DOHH2 (cell line): Measurements from ENCODE around the gene FAIM2.

Source experiments
- H3F3A ChIP-seq: fragments of 200-600 bp; sonication (generic), shearing (Covaris generic); 2 replicates; pipeline ENCODE4 v1.6.0; 2016; ENCODE audit warnings: antibody characterized with exemption, mild to moderate bottlenecking; ENCODE audit not compliant: control insufficient read depth, insufficient read depth
- H3K27ac ChIP-seq: fragments of 200-600 bp; sonication (generic); 2 replicates; pipeline ENCODE4 v1.5.1; 2014; ENCODE audit warnings: low read depth, mild to moderate bottlenecking, low read length, moderate library complexity
- H3K27me3 ChIP-seq: fragments of 200-600 bp; sonication (generic); 2 replicates; pipeline ENCODE4 v1.6.1; 2014; ENCODE audit warnings: mild to moderate bottlenecking, low read length, mixed read lengths; ENCODE audit not compliant: control insufficient read depth
- H3K36me3 ChIP-seq: fragments of 200-600 bp; sonication (generic); 2 replicates; pipeline ENCODE4 v1.6.1; 2014; ENCODE audit warnings: mild to moderate bottlenecking, low read length, moderate library complexity, mixed read lengths; ENCODE audit not compliant: control insufficient read depth
- H3K4me1 ChIP-seq: fragments of 200-600 bp; sonication (generic); 2 replicates; pipeline ENCODE4 v1.6.1; 2014; ENCODE audit warnings: mild to moderate bottlenecking, low read length, mixed read lengths; ENCODE audit not compliant: control insufficient read depth
- H3K4me2 ChIP-seq: fragments of 200-600 bp; sonication (generic); 2 replicates; pipeline ENCODE4 v1.6.0; 2014; ENCODE audit warnings: mild to moderate bottlenecking, low read length, moderate library complexity
- H3K4me3 ChIP-seq: fragments of 200-600 bp; sonication (generic); 2 replicates; pipeline ENCODE4 v1.5.1; 2014; ENCODE audit warnings: mild to moderate bottlenecking, low read length, mixed read lengths
- H3K79me2 ChIP-seq: fragments of 200-600 bp; sonication (generic); 2 replicates; pipeline ENCODE4 v1.6.1; 2014; ENCODE audit warnings: mild to moderate bottlenecking, low read length, mixed read lengths; ENCODE audit not compliant: control insufficient read depth
- H3K9me2 ChIP-seq: fragments of 200-600 bp; sonication (generic); replicated peaks from 2 replicates; pipeline ENCODE4 v1.6.1; 2014; ENCODE audit warnings: mild to moderate bottlenecking, low read length, mixed read lengths; ENCODE audit not compliant: control insufficient read depth
- H3K9me3 ChIP-seq: fragments of 200-600 bp; sonication (generic); 2 replicates; pipeline ENCODE4 v1.6.1; 2014; ENCODE audit warnings: antibody characterized with exemption, low read length, mixed read lengths; ENCODE audit not compliant: control insufficient read depth, insufficient read depth
- H4K20me1 ChIP-seq: fragments of 200-600 bp; sonication (generic); 2 replicates; pipeline ENCODE4 v1.6.0; 2014; ENCODE audit warnings: low read depth, mild to moderate bottlenecking, antibody characterized with exemption, low read length, moderate library complexity; ENCODE audit not compliant: control insufficient read depth, insufficient read depth
- CTCF ChIP-seq: fragments of 200-600 bp; sonication (generic); IDR thresholded peaks from one replicate; pipeline ENCODE4 v1.5.1; 2014; ENCODE audit warnings: antibody characterized with exemption, mild to moderate bottlenecking, low read depth, low read length; ENCODE audit not compliant: poor library complexity, severe bottlenecking
- EZH2phosphoT487 ChIP-seq: fragments of 200-600 bp; sonication (generic); IDR thresholded peaks from 2 replicates; pipeline ENCODE4 v1.6.1; 2017; ENCODE audit warnings: borderline replicate concordance, mild to moderate bottlenecking, antibody characterized with exemption, low read length, moderate library complexity, mixed read lengths

FAIM2 gene

GRCh38 chr12:49903700-49904423, at the start of gene FAIM2:
Gene FAIM2, minus strand, starts transcription at chr12:49903900. Its CDS starts 108 bp downstream, at chr12:49903792.
- H3K27ac ChIP-seq = no peak within 1 kb of the TSS
- peak within 1 kb of the TSS; percentile 50 for H3K4me3 ChIP-seq
- peaks cover 9% of the 10 kb centered on the region; the same call in 1 of the 2 replicates for H3K4me1 ChIP-seq
- H3K9me2 ChIP-seq = no peaks in the 10 kb centered on the region
- no peaks in the 10 kb centered on the region for H3K36me3 ChIP-seq
- H3K9me3 ChIP-seq = no peaks in the 10 kb centered on the region
- H3K79me2 ChIP-seq = no peaks in the 10 kb centered on the region
- H4K20me1 ChIP-seq = no peaks in the 10 kb centered on the region
- no peaks in the 10 kb centered on the region for H3F3A ChIP-seq
- TF ChIP-seq CTCF = no peak
- TF ChIP-seq EZH2phosphoT487 = no peak
- H3K27me3 ChIP-seq = peaks cover 19% of the 10 kb centered on the region; the same call in 1 of the 2 replicates
- H3K4me2 ChIP-seq = peak within 1 kb of the TSS; percentile 57

GRCh38 chr12:49953151-49953550, 49.5 kb upstream of the FAIM2 start:
- no peaks in the 10 kb centered on the region for H3K36me3 ChIP-seq
- no peaks in the 10 kb centered on the region for H3K4me1 ChIP-seq
- H3K27ac ChIP-seq = no peak overlapping the region
- H3K27me3 ChIP-seq = peaks cover 13% of the 10 kb centered on the region
- H3K4me2 ChIP-seq = no peak overlapping the region
- no peak for TF ChIP-seq CTCF
- TF ChIP-seq EZH2phosphoT487 = no peak
- H3K79me2 ChIP-seq = no peaks in the 10 kb centered on the region
- H3F3A ChIP-seq = no peaks in the 10 kb centered on the region
- H3K9me2 ChIP-seq = no peaks in the 10 kb centered on the region
- no peak overlapping the region for H3K4me3 ChIP-seq
- no peaks in the 10 kb centered on the region for H3K9me3 ChIP-seq
- no peaks in the 10 kb centered on the region for H4K20me1 ChIP-seq

GRCh38 chr12:49952391-49953055, 48.8 kb upstream of the FAIM2 start:
- peaks cover 10% of the 10 kb centered on the region for H3K27me3 ChIP-seq
- no peak overlapping the region for H3K4me3 ChIP-seq
- H3K4me2 ChIP-seq = no peak overlapping the region
- H3K9me3 ChIP-seq = no peaks in the 10 kb centered on the region
- H4K20me1 ChIP-seq = no peaks in the 10 kb centered on the region
- no peaks in the 10 kb centered on the region for H3F3A ChIP-seq
- H3K27ac ChIP-seq = no peak overlapping the region
- no peaks in the 10 kb centered on the region for H3K79me2 ChIP-seq
- H3K4me1 ChIP-seq = no peaks in the 10 kb centered on the region
- TF ChIP-seq CTCF (no peak), EZH2phosphoT487 (no peak)
- no peaks in the 10 kb centered on the region for H3K9me2 ChIP-seq
- no peaks in the 10 kb centered on the region for H3K36me3 ChIP-seq
